ENCODE data around the gene BMP8B.

DNA sequence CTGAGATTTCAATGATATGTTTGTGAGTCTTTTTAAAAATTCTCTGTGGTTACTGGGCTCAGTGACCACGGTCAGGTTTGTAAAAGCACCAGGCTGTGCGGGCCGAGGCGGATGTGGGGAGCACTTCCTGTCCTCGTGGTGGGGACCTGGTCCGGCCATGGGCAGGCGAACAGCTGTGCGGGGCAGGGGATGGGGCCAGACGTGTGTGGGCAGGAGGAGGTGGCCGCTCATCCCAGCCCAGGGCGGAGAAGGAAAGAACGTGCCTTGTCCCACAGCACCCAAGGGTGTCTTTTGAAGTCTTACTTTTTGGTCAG, 12.3 kb downstream of the BMP8B start:
- TF ChIP-seq, protein P1, sequence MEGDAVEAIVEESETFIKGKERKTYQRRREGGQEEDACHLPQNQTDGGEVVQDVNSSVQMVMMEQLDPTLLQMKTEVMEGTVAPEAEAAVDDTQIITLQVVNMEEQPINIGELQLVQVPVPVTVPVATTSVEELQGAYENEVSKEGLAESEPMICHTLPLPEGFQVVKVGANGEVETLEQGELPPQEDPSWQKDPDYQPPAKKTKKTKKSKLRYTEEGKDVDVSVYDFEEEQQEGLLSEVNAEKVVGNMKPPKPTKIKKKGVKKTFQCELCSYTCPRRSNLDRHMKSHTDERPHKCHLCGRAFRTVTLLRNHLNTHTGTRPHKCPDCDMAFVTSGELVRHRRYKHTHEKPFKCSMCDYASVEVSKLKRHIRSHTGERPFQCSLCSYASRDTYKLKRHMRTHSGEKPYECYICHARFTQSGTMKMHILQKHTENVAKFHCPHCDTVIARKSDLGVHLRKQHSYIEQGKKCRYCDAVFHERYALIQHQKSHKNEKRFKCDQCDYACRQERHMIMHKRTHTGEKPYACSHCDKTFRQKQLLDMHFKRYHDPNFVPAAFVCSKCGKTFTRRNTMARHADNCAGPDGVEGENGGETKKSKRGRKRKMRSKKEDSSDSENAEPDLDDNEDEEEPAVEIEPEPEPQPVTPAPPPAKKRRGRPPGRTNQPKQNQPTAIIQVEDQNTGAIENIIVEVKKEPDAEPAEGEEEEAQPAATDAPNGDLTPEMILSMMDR (IDR thresholded peaks at IDR 0.05) = no peak
- TF ChIP-seq POLR2A (IDR thresholded peaks at IDR 0.05) = no peak
